Measurements from ENCODE around the gene GAPVD1.
A peak's percentile ranks its signal among the peaks of the same experiment; 100 is the strongest.

Gene GAPVD1

GRCh38 chr9:125317704-125318103 is 56.1 kb downstream of the GAPVD1 start:
- TF ChIP-seq CTCF (IDR thresholded peaks at IDR 0.05; ENCODE audit: borderline replicate concordance, control extremely low read depth, extremely low read depth, insufficient read depth, missing control alignments) = no peak
- in situ Hi-C loops (cut with MboI; ENCODE audit: low sequenced_read_pairs, unreplicated experiment) = no loop called here
- no peak for DNase-seq (ENCODE audit: low spot score)

- TF ChIP-seq CTCF (IDR thresholded peaks at IDR 0.05; ENCODE audit: borderline replicate concordance, control extremely low read depth, extremely low read depth, insufficient read depth, missing control alignments) = no peak
- in situ Hi-C loops (cut with MboI; ENCODE audit: low sequenced_read_pairs, unreplicated experiment) = no loop called here
- DNase-seq (ENCODE audit: low spot score) = no peak
Observed at GRCh38 chr9:125321496-125321895, 59.9 kb downstream of the GAPVD1 start.

- no peak for DNase-seq (ENCODE audit: low spot score)
- TF ChIP-seq CTCF (IDR thresholded peaks at IDR 0.05; ENCODE audit: borderline replicate concordance, control extremely low read depth, extremely low read depth, insufficient read depth, missing control alignments) = no peak
- in situ Hi-C loops (cut with MboI; ENCODE audit: low sequenced_read_pairs, unreplicated experiment) = no loop called here
Observed at GRCh38 chr9:125323615-125324014, 62.0 kb downstream of the GAPVD1 start.

- no peak for TF ChIP-seq CTCF (IDR thresholded peaks at IDR 0.05; ENCODE audit: borderline replicate concordance, control extremely low read depth, extremely low read depth, insufficient read depth, missing control alignments)
- in situ Hi-C loops (cut with MboI; ENCODE audit: low sequenced_read_pairs, unreplicated experiment) = no loop called here
- no peak for DNase-seq (ENCODE audit: low spot score)
Observed at GRCh38 chr9:125325826-125326225, 64.2 kb downstream of the GAPVD1 start.

- no peak for DNase-seq (ENCODE audit: low spot score)
- TF ChIP-seq CTCF (IDR thresholded peaks at IDR 0.05; ENCODE audit: borderline replicate concordance, control extremely low read depth, extremely low read depth, insufficient read depth, missing control alignments) = no peak
- in situ Hi-C loops (cut with MboI; ENCODE audit: low sequenced_read_pairs, unreplicated experiment) = no loop called here
Observed at GRCh38 chr9:125329978-125330377, 68.4 kb downstream of the GAPVD1 start.

GRCh38 chr9:125330587-125330986 is 69.0 kb downstream of the GAPVD1 start:
- no peak for DNase-seq (ENCODE audit: low spot score)
- no peak for TF ChIP-seq CTCF (IDR thresholded peaks at IDR 0.05; ENCODE audit: borderline replicate concordance, control extremely low read depth, extremely low read depth, insufficient read depth, missing control alignments)
- in situ Hi-C loops (cut with MboI; ENCODE audit: low sequenced_read_pairs, unreplicated experiment) = no loop called here

GRCh38 chr9:125332527-125332926 is 70.9 kb downstream of the GAPVD1 start:
- in situ Hi-C loops (cut with MboI; ENCODE audit: low sequenced_read_pairs, unreplicated experiment) = no loop called here
- peak; percentile 54 for DNase-seq (ENCODE audit: low spot score)
- TF ChIP-seq CTCF (IDR thresholded peaks at IDR 0.05; ENCODE audit: borderline replicate concordance, control extremely low read depth, extremely low read depth, insufficient read depth, missing control alignments) = no peak
